AG04450 (cell line): ENCODE measurements around the gene EZR. TPM values are rescaled to one million over a fixed set of nuclear protein-coding genes. Genes with fewer than 3 reads are reported as not detected.

ENCODE experiments used
- CTCF ChIA-PET: fragments of 300-600, 350-600 bp; formaldehyde crosslinking; extraction: SDS; loops from one replicate; lab custom pipeline; 2022; ENCODE audit warnings: antibody characterized with exemption, inconsistent platforms; lab: Charles Lee
- POLR2A ChIA-PET: fragments of 350-600 bp; formaldehyde crosslinking; extraction: SDS; loops from one replicate; lab custom pipeline; 2021; ENCODE audit warnings: antibody characterized with exemption, inconsistent platforms; lab: Yijun Ruan, JAX
- DNase-seq: peaks from one replicate; pipeline ENCODE4 v3.0.0-alpha.2; 2011; ENCODE audit warnings: low read depth, low spot score
- H3K27ac ChIP-seq: one replicate; pipeline ENCODE4 v1.5.1; 2012; ENCODE audit warnings: low read depth, low read length, control low read depth
- H3K27me3 ChIP-seq: one replicate; pipeline ENCODE4 v1.6.0; 2012; ENCODE audit warnings: low read length; ENCODE audit not compliant: control insufficient read depth, insufficient read depth
- H3K4me3 ChIP-seq: 2 replicates; pipeline ENCODE4 v1.5.1; 2011; ENCODE audit warnings: mild to moderate bottlenecking, low read depth, low read length, control low read depth
- H3K9me3 ChIP-seq: 2 replicates; pipeline ENCODE4 v1.5.1; 2012; ENCODE audit warnings: low read length; ENCODE audit not compliant: control insufficient read depth, insufficient read depth
- polyA plus RNA-seq: library from polyadenylated mRNA; depleted of rRNA; stranded (reverse); fragments of >200 nt; gene quantifications from 2 replicates; pipeline ENCODE4 v1.2.3, GENCODE V29; 2011
- TF ChIP-seq, protein P1 (sequence below): IDR thresholded peaks from 2 replicates; pipeline ENCODE4 v1.5.1; 2011; ENCODE audit warnings: low read depth, low read length, control low read depth, inconsistent platforms

The EZR gene
- polyA plus RNA-seq, 1 experiment = 61.2 TPM

DNA sequence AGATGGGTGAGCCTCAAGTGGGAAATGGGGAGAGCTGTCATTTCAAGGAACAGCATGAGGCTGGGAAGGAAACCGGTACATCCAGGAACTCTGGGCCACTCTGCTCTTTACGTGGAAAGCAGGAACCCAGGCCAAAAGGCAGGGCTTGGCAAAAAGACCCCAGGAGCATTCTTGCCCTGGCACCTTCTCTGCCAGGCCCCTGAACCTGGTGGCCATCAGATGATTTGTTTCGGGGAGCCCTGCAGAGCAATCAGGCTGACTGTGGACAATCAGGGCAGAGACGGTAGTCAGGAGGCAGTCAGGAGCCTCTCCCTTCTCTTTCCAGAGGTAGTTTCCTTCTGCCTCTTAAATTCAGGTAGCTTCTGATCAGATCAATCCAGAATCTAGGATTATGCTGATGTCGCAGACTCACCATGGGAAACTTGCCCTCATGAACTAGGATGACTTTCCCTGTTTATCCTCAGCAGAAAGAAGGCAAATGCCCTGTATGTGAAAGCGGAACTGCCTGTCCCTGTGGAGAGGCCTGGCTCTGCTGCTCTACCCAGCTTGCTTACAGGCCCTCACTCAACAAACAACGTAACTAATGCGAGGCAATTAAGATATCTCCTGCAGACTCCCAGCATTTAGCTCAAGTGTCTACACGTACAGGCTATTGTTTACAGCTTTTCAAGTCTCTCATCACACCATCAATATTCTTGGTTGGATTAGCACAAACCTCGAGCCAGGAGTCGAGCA lies 36.6 kb downstream of the EZR start:
- Histone ChIP-seq H3K27me3 (no peaks in the 10 kb centered on the region), H3K4me3 (no peak overlapping the region), H3K9me3 (no peaks in the 10 kb centered on the region), H3K27ac (no peak overlapping the region)
- ChIA-PET POLR2A (interaction anchor here (0.6 kb wide), 1 partner anchor 17 kb away, joined by 4 read pairs; no protein-coding TSS in a partner anchor), CTCF (interaction anchor here (0.6 kb wide), 1 partner anchor 73 kb away, joined by 3 read pairs; no protein-coding TSS in a partner anchor)
- TF ChIP-seq, protein P1, sequence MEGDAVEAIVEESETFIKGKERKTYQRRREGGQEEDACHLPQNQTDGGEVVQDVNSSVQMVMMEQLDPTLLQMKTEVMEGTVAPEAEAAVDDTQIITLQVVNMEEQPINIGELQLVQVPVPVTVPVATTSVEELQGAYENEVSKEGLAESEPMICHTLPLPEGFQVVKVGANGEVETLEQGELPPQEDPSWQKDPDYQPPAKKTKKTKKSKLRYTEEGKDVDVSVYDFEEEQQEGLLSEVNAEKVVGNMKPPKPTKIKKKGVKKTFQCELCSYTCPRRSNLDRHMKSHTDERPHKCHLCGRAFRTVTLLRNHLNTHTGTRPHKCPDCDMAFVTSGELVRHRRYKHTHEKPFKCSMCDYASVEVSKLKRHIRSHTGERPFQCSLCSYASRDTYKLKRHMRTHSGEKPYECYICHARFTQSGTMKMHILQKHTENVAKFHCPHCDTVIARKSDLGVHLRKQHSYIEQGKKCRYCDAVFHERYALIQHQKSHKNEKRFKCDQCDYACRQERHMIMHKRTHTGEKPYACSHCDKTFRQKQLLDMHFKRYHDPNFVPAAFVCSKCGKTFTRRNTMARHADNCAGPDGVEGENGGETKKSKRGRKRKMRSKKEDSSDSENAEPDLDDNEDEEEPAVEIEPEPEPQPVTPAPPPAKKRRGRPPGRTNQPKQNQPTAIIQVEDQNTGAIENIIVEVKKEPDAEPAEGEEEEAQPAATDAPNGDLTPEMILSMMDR = no peak
- no peak for DNase-seq

DNA sequence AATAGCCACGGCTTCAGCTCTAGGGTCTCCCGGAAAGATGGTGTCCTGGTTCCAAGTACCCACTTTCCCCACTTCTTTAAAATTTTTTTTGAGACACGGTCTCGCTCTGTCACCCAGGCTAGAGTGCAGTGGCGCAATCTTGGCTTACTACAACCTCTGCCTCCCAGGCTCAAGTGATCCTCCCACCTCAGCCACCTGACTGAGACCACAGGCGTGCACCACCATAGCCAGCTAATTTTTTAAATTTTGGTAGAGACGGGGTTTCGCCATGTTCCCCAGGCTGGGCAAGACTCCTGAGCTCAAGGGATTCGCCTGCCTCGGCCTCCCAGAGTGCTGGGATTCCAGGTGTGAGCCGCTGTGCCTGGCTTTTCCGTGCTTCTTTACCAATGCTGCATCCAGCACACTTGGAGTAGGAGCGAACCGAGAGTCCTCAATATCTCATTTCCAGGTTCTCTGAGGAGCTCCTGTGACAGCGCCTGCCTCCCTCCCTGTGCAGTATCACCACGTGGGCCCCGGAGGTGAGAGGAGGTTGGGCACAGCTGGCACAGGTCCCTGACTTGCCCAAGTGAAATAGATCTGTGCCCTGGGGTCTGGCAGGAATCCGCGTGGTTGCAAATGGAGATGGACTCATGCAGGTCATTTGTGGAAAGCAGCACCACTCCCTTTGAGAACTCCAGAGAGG lies 37.3 kb downstream of the EZR start:
- TF ChIP-seq, protein P1 = no peak
- no peak for DNase-seq
- no peaks in the 10 kb centered on the region for H3K27me3 ChIP-seq
- ChIA-PET CTCF (interaction anchor here (0.6 kb wide), 1 partner anchor 73 kb away, joined by 3 read pairs; no protein-coding TSS in a partner anchor), POLR2A (no interaction called here)
- H3K9me3 ChIP-seq = no peaks in the 10 kb centered on the region
- no peak overlapping the region for H3K27ac ChIP-seq
- H3K4me3 ChIP-seq = no peak overlapping the region

DNA sequence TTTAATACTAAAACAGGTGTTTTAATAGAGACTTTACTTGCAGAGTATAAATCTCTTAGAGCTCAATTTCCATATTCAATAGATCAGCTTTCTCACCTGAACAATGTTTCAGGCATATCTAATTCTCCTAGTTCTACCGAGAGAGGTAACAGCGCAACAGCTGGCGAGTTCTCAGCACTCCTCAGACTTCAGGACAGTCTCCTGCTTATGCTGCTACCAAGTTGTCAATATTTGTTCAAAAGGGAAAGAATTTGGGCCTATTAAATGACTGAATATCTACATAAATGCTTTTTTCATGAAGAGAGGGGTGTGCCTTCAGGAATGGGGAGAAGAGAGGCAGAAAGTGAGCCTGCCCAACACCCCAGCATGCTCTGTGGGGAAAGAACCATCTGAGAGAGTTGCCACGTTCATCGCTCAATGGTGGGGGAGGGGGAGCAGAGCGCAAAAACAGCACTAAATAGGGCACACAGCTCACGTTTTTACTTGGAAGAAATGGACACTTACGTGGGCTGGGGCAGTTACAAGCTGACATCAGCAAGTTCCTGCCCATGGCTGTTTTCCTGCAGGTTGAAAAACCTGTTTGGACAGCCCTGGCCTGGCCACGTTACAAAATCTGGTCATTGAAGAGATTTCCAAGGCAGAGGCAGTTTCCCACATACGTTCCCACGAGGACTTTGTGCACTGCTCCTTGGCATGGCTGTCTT lies 38.0 kb downstream of the EZR start:
- H3K4me3 ChIP-seq = no peak overlapping the region
- ChIA-PET CTCF (interaction anchor here (0.6 to 1.5 kb wide), 3 partner anchors 12 to 192 kb away, joined by 4 to 6 read pairs (median 4); no protein-coding TSS in a partner anchor), POLR2A (no interaction called here)
- TF ChIP-seq, protein P1 = no peak
- DNase-seq = no peak
- no peaks in the 10 kb centered on the region for H3K9me3 ChIP-seq
- no peak overlapping the region for H3K27ac ChIP-seq
- no peaks in the 10 kb centered on the region for H3K27me3 ChIP-seq

DNA sequence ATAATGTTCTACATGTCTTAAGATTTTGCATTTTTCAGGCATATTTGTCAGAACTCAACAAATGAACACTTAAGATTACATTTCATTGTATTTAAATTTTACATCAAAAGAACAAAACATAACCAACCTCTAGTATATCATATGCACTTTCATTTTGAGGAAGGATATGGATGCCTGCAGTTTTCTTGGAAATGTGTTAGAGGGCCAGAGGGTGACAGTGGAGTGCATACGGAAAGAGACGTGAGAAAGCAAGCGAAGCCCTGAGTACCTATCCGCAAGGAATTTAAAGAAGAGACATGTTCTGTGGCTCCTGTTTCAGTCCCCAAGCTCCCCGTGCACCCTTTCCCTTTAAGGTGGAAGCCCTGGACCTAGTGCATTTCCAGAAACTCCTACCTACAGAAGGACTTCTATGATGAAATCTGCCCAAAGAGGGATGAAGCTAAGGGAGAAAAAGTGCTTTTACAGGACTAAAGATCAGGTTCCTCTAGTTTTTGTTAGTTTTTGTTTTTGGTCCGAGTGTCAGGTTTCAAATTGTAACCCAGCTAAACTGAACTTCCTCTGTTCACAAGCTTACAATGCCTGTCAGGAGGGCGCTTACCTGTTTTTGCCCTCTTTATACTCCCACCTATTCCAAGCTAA lies 38.8 kb downstream of the EZR start:
- no peak for DNase-seq
- H3K27ac ChIP-seq = no peak overlapping the region
- ChIA-PET POLR2A (no interaction called here), CTCF (interaction anchor here (0.6 to 1.5 kb wide), 4 partner anchors 13 to 193 kb away, joined by 4 to 6 read pairs (median 4); no protein-coding TSS in a partner anchor)
- no peak overlapping the region for H3K4me3 ChIP-seq
- no peaks in the 10 kb centered on the region for H3K9me3 ChIP-seq
- H3K27me3 ChIP-seq = no peaks in the 10 kb centered on the region
- TF ChIP-seq, protein P1 = no peak
